GM23248 (cell line): ENCODE measurements around the gene KIF27. TPM values are rescaled to one million over a fixed set of nuclear protein-coding genes. Genes with fewer than 3 reads are reported as not detected.
A peak's percentile ranks its signal among the peaks of the same experiment; 100 is the strongest.
"Not testable (repeated sequence)": the region's sequence is repeated elsewhere in the genome, so short reads cannot be mapped to it uniquely, and the experiment has no call there.

Experiments
- DNase-seq: peaks from one replicate; pipeline ENCODE4 v3.0.0-alpha.2; 2015
- H2AFZ ChIP-seq: fragments of 200-600 bp; sonication (generic); 2 replicates; pipeline ENCODE4 v1.6.1; 2016; ENCODE audit warnings: antibody characterized with exemption
- H3F3A ChIP-seq: fragments of 200-600 bp; sonication (generic); 2 replicates; pipeline ENCODE4 v1.6.1; 2016; ENCODE audit warnings: mild to moderate bottlenecking, antibody characterized with exemption, mixed run types; ENCODE audit not compliant: insufficient read depth
- H3K27ac ChIP-seq: fragments of 200-600 bp; sonication (generic); 2 replicates; pipeline ENCODE4 v1.5.1; 2016; ENCODE audit warnings: mild to moderate bottlenecking
- H3K27me3 ChIP-seq: fragments of 200-600 bp; sonication (generic); replicated peaks from 2 replicates; pipeline ENCODE4 v1.6.1; 2016; ENCODE audit warnings: mild to moderate bottlenecking; ENCODE audit not compliant: insufficient read depth
- H3K36me3 ChIP-seq: fragments of 200-600 bp; sonication (generic); 2 replicates; pipeline ENCODE4 v1.6.1; 2016; ENCODE audit warnings: low read depth, mild to moderate bottlenecking
- H3K4me1 ChIP-seq: fragments of 200-600 bp; sonication (generic); 2 replicates; pipeline ENCODE4 v1.6.1; 2016; ENCODE audit warnings: mild to moderate bottlenecking; ENCODE audit not compliant: insufficient read depth
- H3K4me2 ChIP-seq: fragments of 200-600 bp; sonication (generic); one replicate; pipeline ENCODE4 v1.6.1; 2016; ENCODE audit warnings: mild to moderate bottlenecking; ENCODE audit not compliant: unreplicated experiment
- H3K4me3 ChIP-seq: fragments of 200-600 bp; sonication (generic); 2 replicates; pipeline ENCODE4 v1.5.1; 2016; ENCODE audit warnings: mild to moderate bottlenecking
- H3K79me2 ChIP-seq: fragments of 200-600 bp; sonication (generic); 2 replicates; pipeline ENCODE4 v1.6.1; 2016; ENCODE audit warnings: mild to moderate bottlenecking; ENCODE audit not compliant: insufficient read depth
- H3K9ac ChIP-seq: fragments of 200-600 bp; sonication (generic); 2 replicates; pipeline ENCODE4 v1.6.1; 2016; ENCODE audit warnings: mild to moderate bottlenecking
- H3K9me2 ChIP-seq: fragments of 200-600 bp; sonication (generic); 2 replicates; pipeline ENCODE4 v1.6.1; 2016; ENCODE audit warnings: mixed run types, mild to moderate bottlenecking, moderate library complexity; ENCODE audit not compliant: insufficient read depth
- H3K9me3 ChIP-seq: fragments of 200-600 bp; sonication (generic); one replicate; pipeline ENCODE4 v1.6.1; 2017; ENCODE audit warnings: low read depth
- H4K20me1 ChIP-seq: fragments of 200-600 bp; sonication (generic); 2 replicates; pipeline ENCODE4 v1.6.0; 2016; ENCODE audit not compliant: insufficient read depth
- EZH2 ChIP-seq: fragments of 200-600 bp; sonication (generic); IDR thresholded peaks from 2 replicates; pipeline ENCODE4 v1.6.1; 2018; ENCODE audit warnings: antibody characterized with exemption, mild to moderate bottlenecking; ENCODE audit not compliant: insufficient read depth, poor library complexity, severe bottlenecking
- EZH2phosphoT487 ChIP-seq: fragments of 200-600 bp; sonication (generic); IDR thresholded peaks from 2 replicates; pipeline ENCODE4 v1.6.1; 2018; ENCODE audit warnings: antibody characterized with exemption, moderate library complexity, mild to moderate bottlenecking, low read depth; ENCODE audit not compliant: insufficient read depth
- WGBS, 2 experiments: methylation state at CpG; one replicate each; pipeline ENCODE4 v1.1.6; 2015 to 2017; ENCODE audit warnings: low lambda C conversion rate in 2 of 2, low coverage in 1 of 2; ENCODE audit errors: missing lambda C conversion rate in 2 of 2; 5-methylcytosine and 5-hydroxymethylcytosine counted together
- in situ Hi-C: fragments of 300-500 bp; cut with MboI; formaldehyde crosslinking; loops from 2 replicates; pipeline ENCODE4 v1.15.0; 2020
- polyA plus RNA-seq: library from polyadenylated mRNA; unstranded; fragments of >200 nt; fragmentation: Nextera tagmentation; extraction: Ambion mirVana; gene quantifications from 2 replicates; pipeline ENCODE4 v1.2.1, GENCODE V29; 2016
- total RNA-seq: library from RNA; depleted of rRNA; stranded (reverse); fragments of >200 nt; shearing (Covaris generic); gene quantifications from 2 replicates; pipeline ENCODE4 v1.2.3, GENCODE V29; 2014

The KIF27 gene
- total and polyA plus RNA-seq, 2 experiments from 2014 or later = 1.6 to 2.5 TPM

GRCh38 chr9:83906144-83906543 is 15.1 kb downstream of the KIF27 start:
- Histone ChIP-seq H3K9me3 (no peaks in the 10 kb centered on the region), H3K4me1 (no peaks in the 10 kb centered on the region), H3K9ac (no peak overlapping the region), H2AFZ (no peak overlapping the region), H3K27ac (no peak overlapping the region), H3K4me3 (no peak overlapping the region), H3K27me3 (no peaks in the 10 kb centered on the region), H3F3A (no peaks in the 10 kb centered on the region), H4K20me1 (no peaks in the 10 kb centered on the region), H3K4me2 (no peak overlapping the region), H3K36me3 (no peaks in the 10 kb centered on the region), H3K9me2 (no peaks in the 10 kb centered on the region), H3K79me2 (no peaks in the 10 kb centered on the region)
- no peak for TF ChIP-seq EZH2
- no peak for TF ChIP-seq EZH2phosphoT487
- peak; percentile 2 for DNase-seq
- in situ Hi-C loops = loop anchor here (25.0 kb wide), 1 partner anchor 269 kb away; no protein-coding TSS in a partner anchor

- H3K4me3 ChIP-seq, H3K9ac ChIP-seq, H4K20me1 ChIP-seq, H3K27me3 ChIP-seq, H3K9me3 ChIP-seq, H3K27ac ChIP-seq, H3K79me2 ChIP-seq, H3K9me2 ChIP-seq, H2AFZ ChIP-seq, H3F3A ChIP-seq, H3K4me2 ChIP-seq, DNase-seq, H3K36me3 ChIP-seq, H3K4me1 ChIP-seq: not testable (repeated sequence)
- 92 to 94% methylated on average over 5 of the region's 5 CpGs for WGBS, 2 experiments
- in situ Hi-C loops = loop anchor here (25.0 kb wide), 1 partner anchor 263 kb away; no protein-coding TSS in a partner anchor
Observed at GRCh38 chr9:83900615-83901014, 20.6 kb downstream of the KIF27 start.

GRCh38 chr9:83894301-83894700 is 26.9 kb downstream of the KIF27 start:
- H3K79me2 ChIP-seq = not testable (repeated sequence)
- WGBS, 2 experiments = 93 to 100% methylated on average over 2 of the region's 2 CpGs

GRCh38 chr9:83886498-83886897 is 34.7 kb downstream of the KIF27 start:
- H3K4me3 ChIP-seq, H2AFZ ChIP-seq, H3K4me2 ChIP-seq, H3K79me2 ChIP-seq, in situ Hi-C loops, H4K20me1 ChIP-seq, H3K27ac ChIP-seq, H3K9me2 ChIP-seq, H3K9me3 ChIP-seq, H3K36me3 ChIP-seq, DNase-seq, H3K9ac ChIP-seq, H3K27me3 ChIP-seq: not testable (repeated sequence)
- H3K4me1 ChIP-seq = peaks cover 20% of the 10 kb centered on the region
- 98 to 100% methylated on average over 2 of the region's 2 CpGs for WGBS, 2 experiments
- H3F3A ChIP-seq = peaks cover 16% of the 10 kb centered on the region

More at GRCh38 chr9:83894301-83894700, 26.9 kb downstream of the KIF27 start:
- in situ Hi-C loops, H3K9me2 ChIP-seq, H3K4me3 ChIP-seq, H4K20me1 ChIP-seq, H3K9me3 ChIP-seq, H3F3A ChIP-seq, H3K4me2 ChIP-seq, H3K4me1 ChIP-seq, H3K27me3 ChIP-seq, H3K9ac ChIP-seq, H3K27ac ChIP-seq, H3K36me3 ChIP-seq, H2AFZ ChIP-seq: not testable (repeated sequence)
- peak; percentile 1 for DNase-seq

- H3K9ac ChIP-seq, in situ Hi-C loops, H3K4me3 ChIP-seq, H3K36me3 ChIP-seq, H4K20me1 ChIP-seq, H3K9me2 ChIP-seq, H3K9me3 ChIP-seq, H3K79me2 ChIP-seq, H3K27me3 ChIP-seq, H2AFZ ChIP-seq: not testable (repeated sequence)
- WGBS, 2 experiments = 1 to 2% methylated on average over 3 of the region's 3 CpGs
- peaks cover 20% of the 10 kb centered on the region for H3K4me1 ChIP-seq
- peak; percentile 87 for DNase-seq
- peak; percentile 91 for TF ChIP-seq EZH2phosphoT487
- H3K27ac ChIP-seq = peak overlapping the region; percentile 68
- peak overlapping the region; percentile 30 for H3K4me2 ChIP-seq
- H3F3A ChIP-seq = peaks cover 16% of the 10 kb centered on the region
Observed at GRCh38 chr9:83885559-83886240, 35.5 kb downstream of the KIF27 start.

- H3K27ac ChIP-seq, H3K79me2 ChIP-seq, H3K9me2 ChIP-seq, H3K9ac ChIP-seq, H3K36me3 ChIP-seq, H4K20me1 ChIP-seq, H3K27me3 ChIP-seq, in situ Hi-C loops, DNase-seq, H3K9me3 ChIP-seq, H3K4me3 ChIP-seq, H3K4me2 ChIP-seq, H2AFZ ChIP-seq: not testable (repeated sequence)
- Histone ChIP-seq H3F3A (peaks cover 12% of the 10 kb centered on the region), H3K4me1 (peaks cover 20% of the 10 kb centered on the region)
- 98% methylated on average over 6 of the region's 6 CpGs for WGBS, 2 experiments
Observed at GRCh38 chr9:83881687-83882408, 39.4 kb downstream of the KIF27 start.

GRCh38 chr9:83875559-83875958 is 45.7 kb downstream of the KIF27 start:
- H3K79me2 ChIP-seq, H3K27ac ChIP-seq, H3K4me2 ChIP-seq, H4K20me1 ChIP-seq, H3K4me1 ChIP-seq, H3K4me3 ChIP-seq, H3F3A ChIP-seq, H3K9me3 ChIP-seq, in situ Hi-C loops, H2AFZ ChIP-seq, H3K36me3 ChIP-seq, H3K9me2 ChIP-seq, H3K9ac ChIP-seq, DNase-seq, H3K27me3 ChIP-seq: not testable (repeated sequence)
- 78 to 81% methylated on average over 3 of the region's 3 CpGs for WGBS, 2 experiments
